Measurements from ENCODE around the gene RAD51B.

The RAD51B gene

GRCh38 chr14:67837011-67837624 is 17.5 kb downstream of the RAD51B start:
- DNase-seq, result peak; percentile 39 to 44

- DNase-seq, result no peak
Observed at GRCh38 chr14:67846029-67846610, 26.5 kb downstream of the RAD51B start.

- DNase-seq, result no peak
Observed at GRCh38 chr14:67850066-67850830, 30.7 kb downstream of the RAD51B start.

GRCh38 chr14:67851785-67852410 is 32.3 kb downstream of the RAD51B start:
- no peak for DNase-seq

GRCh38 chr14:67852926-67853604 is 33.5 kb downstream of the RAD51B start:
- DNase-seq, result no peak

GRCh38 chr14:67853715-67854114 is 34.1 kb downstream of the RAD51B start:
- DNase-seq, result no peak

GRCh38 chr14:67856827-67857226 is 37.2 kb downstream of the RAD51B start:
- no peak for DNase-seq

GRCh38 chr14:67857778-67858350 is 38.3 kb downstream of the RAD51B start:
- no peak for DNase-seq

GRCh38 chr14:67859169-67859749 is 39.7 kb downstream of the RAD51B start:
- DNase-seq, result no peak

GRCh38 chr14:67863223-67863622 is 43.6 kb downstream of the RAD51B start:
- no peak for DNase-seq

- DNase-seq, result no peak
Observed at GRCh38 chr14:67875175-67876006, 55.8 kb downstream of the RAD51B start.

- no peak for DNase-seq
Observed at GRCh38 chr14:67879026-67879425, 59.4 kb downstream of the RAD51B start.

- no peak for DNase-seq
Observed at GRCh38 chr14:67881225-67881624, 61.6 kb downstream of the RAD51B start.

- DNase-seq, result no peak
Observed at GRCh38 chr14:67882986-67883555, 63.5 kb downstream of the RAD51B start.

GRCh38 chr14:67883717-67884116 is 64.1 kb downstream of the RAD51B start:
- no peak for DNase-seq

- no peak for DNase-seq
Observed at GRCh38 chr14:67886191-67886590, 66.6 kb downstream of the RAD51B start.

GRCh38 chr14:67887478-67887877 is 67.9 kb downstream of the RAD51B start:
- no peak for DNase-seq

- DNase-seq, result no peak
Observed at GRCh38 chr14:67889455-67889854, 69.9 kb downstream of the RAD51B start.

GRCh38 chr14:67892466-67893100 is 73.0 kb downstream of the RAD51B start:
- no peak for DNase-seq

GRCh38 chr14:67900231-67900630 is 80.7 kb downstream of the RAD51B start:
- no peak for DNase-seq
